Fibroblast of mammary gland (primary cell): Measurements from ENCODE around the gene CCT6B.
"Not testable (repeated sequence)": the region's sequence is repeated elsewhere in the genome, so short reads cannot be mapped to it uniquely, and the experiment has no call there.

Experiments
- DNase-seq: peaks from one replicate; pipeline ENCODE4 v3.0.0-alpha.2; 2010; ENCODE audit warnings: low read depth
- H3K4me3 ChIP-seq: 2 replicates; pipeline ENCODE4 v1.5.1; 2011; ENCODE audit warnings: low read depth, mild to moderate bottlenecking, low read length, moderate library complexity; ENCODE audit not compliant: control insufficient read depth
- CTCF ChIP-seq: conservative IDR thresholded peaks from 2 replicates; pipeline ENCODE4 v1.5.1; 2011; ENCODE audit warnings: low read depth, low read length, inconsistent platforms; ENCODE audit not compliant: control insufficient read depth, insufficient read depth

The CCT6B gene

GRCh38 chr17:35001549-35001948, 40.3 kb upstream of the CCT6B start:
- no peak for TF ChIP-seq CTCF
- H3K4me3 ChIP-seq, result no peak overlapping the region
- DNase-seq, result peak; percentile 29

- H3K4me3 ChIP-seq, DNase-seq: not testable (repeated sequence)
Measured at GRCh38 chr17:35000965-35001364, 39.7 kb upstream of the CCT6B start.

GRCh38 chr17:34999456-34999855, 38.2 kb upstream of the CCT6B start:
- DNase-seq, result no peak
- H3K4me3 ChIP-seq, result no peak overlapping the region
- TF ChIP-seq CTCF, result no peak

- H3K4me3 ChIP-seq, result no peak overlapping the region
- peak; percentile 69 for DNase-seq
- peak; percentile 89 for TF ChIP-seq CTCF
Measured at GRCh38 chr17:34998205-34998604, 36.9 kb upstream of the CCT6B start.

- no peak for TF ChIP-seq CTCF
- no peak overlapping the region for H3K4me3 ChIP-seq
- peak; percentile 62 for DNase-seq
Measured at GRCh38 chr17:34997355-34997862, 36.1 kb upstream of the CCT6B start.

GRCh38 chr17:34996422-34997285, 35.4 kb upstream of the CCT6B start:
- TF ChIP-seq CTCF, result no peak
- no peak overlapping the region for H3K4me3 ChIP-seq
- no peak for DNase-seq

GRCh38 chr17:34993031-34993430, 31.8 kb upstream of the CCT6B start:
- no peak for TF ChIP-seq CTCF
- H3K4me3 ChIP-seq, result no peak overlapping the region
- no peak for DNase-seq
